GM10266 (cell line): ENCODE data around the gene UBE2J1.

Source experiments
- DNase-seq: peaks from one replicate; pipeline ENCODE4 v3.0.0; 2012; ENCODE audit errors: extremely low spot score
- TF ChIP-seq, protein P1 (sequence below): IDR thresholded peaks from 2 replicates; pipeline ENCODE4 v1.5.1; 2012; ENCODE audit warnings: mild to moderate bottlenecking, low read depth; ENCODE audit not compliant: control insufficient read depth, insufficient read depth; ENCODE audit errors: missing control alignments

UBE2J1 gene

DNA sequence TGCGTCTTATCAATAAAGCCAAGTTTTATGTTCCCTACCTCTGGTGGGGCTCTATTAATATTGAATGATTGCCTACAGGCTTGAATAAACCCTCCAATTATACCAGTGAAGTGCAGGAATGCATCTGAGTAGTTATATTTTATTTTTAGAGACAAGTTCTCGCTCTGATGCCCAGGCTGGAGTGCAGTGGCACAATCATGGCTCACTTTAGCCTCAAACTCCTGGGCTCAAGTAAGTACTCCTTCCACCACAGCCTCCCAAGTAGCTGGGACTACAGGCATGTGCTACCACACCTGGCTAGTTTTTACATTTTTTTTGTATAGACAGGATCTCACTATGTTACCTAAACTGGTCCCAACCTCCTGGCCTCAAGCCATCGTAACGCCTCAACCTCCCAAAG, 26.1 kb upstream of the UBE2J1 start:
- no peak for DNase-seq
- TF ChIP-seq, protein P1, sequence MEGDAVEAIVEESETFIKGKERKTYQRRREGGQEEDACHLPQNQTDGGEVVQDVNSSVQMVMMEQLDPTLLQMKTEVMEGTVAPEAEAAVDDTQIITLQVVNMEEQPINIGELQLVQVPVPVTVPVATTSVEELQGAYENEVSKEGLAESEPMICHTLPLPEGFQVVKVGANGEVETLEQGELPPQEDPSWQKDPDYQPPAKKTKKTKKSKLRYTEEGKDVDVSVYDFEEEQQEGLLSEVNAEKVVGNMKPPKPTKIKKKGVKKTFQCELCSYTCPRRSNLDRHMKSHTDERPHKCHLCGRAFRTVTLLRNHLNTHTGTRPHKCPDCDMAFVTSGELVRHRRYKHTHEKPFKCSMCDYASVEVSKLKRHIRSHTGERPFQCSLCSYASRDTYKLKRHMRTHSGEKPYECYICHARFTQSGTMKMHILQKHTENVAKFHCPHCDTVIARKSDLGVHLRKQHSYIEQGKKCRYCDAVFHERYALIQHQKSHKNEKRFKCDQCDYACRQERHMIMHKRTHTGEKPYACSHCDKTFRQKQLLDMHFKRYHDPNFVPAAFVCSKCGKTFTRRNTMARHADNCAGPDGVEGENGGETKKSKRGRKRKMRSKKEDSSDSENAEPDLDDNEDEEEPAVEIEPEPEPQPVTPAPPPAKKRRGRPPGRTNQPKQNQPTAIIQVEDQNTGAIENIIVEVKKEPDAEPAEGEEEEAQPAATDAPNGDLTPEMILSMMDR: no peak

DNA sequence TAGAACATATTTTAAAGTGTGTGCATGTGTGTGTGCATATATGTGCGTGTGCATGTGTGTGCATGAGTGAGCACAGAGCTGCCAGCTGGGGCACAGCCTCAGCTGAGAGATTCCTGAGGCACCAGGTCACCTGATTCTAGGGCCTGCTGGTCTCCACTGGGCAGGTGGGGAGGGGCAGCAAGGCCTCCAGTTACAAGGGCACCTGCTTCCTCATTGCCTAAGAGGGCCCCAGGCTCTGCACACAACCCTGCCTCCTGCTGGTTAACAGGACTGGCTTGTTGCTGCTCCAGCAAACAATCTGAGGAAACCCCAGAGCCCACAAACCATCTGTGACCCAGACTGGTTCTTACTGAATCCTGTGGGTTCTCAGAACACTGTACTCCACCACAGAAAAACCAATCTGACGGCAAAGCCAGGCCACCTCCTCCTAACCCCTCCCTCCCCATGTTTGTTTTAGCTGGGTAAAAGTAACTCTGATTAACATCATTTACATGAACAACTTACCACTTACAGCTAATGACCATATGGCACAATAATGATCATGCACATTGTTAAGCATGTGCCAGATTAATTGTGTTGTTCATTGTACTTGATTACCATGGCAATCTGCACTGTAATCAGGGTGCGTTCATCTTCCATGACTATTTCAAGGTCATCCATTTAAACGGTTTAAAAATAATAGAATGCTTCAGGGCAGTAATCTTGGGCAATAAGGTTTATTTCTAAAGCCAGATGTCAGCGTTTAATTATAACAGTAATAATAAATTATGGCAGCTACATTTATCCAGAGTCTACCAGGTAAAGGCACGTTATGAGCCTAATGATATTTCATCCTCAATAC, 23.1 kb upstream of the UBE2J1 start:
- peak; percentile 38 for DNase-seq
- TF ChIP-seq, protein P1: peak; percentile 58

DNA sequence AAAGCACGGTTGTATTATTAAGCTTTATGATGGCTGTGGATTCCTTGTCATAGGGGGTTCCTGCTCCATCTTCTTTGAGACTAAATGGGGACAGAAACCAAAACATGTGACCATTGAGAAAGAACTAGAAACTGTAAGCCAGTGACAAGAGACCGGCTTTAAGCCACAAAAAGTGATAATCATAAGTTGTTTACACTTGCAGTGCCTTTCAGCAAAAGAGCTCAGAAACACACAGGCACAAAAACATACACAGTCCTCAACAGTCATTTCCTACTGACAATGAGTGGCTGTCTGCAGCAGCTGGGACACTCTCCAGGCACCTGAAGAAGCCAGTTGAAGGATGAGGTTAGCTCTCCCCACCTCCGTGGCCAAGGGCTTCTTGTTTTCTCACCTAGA, 20.0 kb upstream of the UBE2J1 start:
- TF ChIP-seq, protein P1: no peak
- no peak for DNase-seq

DNA sequence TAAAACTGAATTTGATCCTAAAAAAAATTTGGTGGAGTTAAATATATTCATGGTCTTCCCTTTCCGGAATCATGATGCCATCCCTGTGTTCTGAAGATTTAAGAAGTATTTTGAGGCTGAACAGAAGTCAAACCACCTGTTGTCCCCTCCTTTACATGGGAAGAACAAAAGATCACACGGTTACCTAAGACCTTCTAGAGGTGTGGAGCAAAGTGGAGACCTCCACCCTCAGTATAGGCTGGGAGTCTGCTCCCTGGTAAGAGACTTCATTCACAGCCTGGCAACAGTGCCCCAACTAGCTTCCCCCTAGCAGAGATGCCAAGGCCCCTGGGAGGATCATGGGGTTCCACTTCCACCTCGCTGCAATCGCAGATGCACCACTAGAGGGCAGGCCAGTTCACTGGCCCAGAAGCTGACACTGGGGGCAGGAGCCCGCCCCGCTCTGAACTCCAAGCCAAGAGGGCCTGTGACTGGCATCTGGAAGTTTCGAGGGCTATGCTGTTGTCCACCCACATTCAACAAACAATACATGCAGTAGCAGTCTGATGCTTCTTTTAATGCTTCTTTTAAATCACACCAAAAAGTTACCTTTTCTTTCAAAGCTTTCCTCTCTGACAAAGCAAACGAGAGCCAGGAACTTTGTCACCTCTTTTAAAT, 19.5 kb upstream of the UBE2J1 start:
- TF ChIP-seq, protein P1: peak; percentile 93
- peak; percentile 66 for DNase-seq

DNA sequence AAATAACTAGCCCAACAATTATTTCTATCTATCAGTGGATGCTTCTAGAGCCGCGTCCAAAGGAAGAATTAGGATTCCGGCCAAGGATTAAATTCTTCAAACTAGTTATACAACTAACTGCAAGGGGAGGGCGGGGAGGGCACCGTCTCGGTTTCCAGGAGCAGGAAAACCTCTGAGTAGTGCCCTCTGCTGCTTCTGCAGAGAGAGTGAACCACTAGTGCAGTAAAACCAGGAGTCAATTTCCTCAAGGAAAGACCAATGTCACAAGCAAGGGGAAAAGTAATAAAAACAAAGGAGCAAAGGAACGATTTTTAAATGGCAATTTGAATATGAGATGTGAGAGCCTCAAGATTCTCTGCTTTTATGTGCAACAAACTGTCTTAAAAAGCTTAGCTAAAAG, 16.5 kb upstream of the UBE2J1 start:
- DNase-seq: no peak

DNA sequence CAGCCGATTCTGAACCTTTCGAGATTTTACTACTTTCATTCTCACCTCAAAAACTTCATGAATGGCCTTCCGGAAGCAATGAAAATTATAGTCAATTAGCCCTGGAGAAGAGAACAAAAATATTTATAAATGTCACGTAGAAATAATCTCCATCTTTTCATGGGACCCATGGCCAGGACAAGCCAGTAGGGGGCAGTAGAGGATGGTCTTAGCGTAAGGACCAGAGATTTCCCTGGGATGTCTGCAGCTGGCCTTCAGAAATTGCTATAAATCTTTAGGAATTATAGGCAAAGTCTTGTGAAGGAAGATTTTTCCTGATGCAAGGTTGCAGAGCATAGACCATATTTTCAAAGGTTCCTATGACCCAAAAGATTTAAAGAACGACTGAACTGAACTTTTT, 15.6 kb upstream of the UBE2J1 start:
- DNase-seq: no peak
- TF ChIP-seq, protein P1: peak; percentile 78

More for the DNA sequence above, 16.5 kb upstream of the UBE2J1 start:
- TF ChIP-seq, protein P1: peak; percentile 47

DNA sequence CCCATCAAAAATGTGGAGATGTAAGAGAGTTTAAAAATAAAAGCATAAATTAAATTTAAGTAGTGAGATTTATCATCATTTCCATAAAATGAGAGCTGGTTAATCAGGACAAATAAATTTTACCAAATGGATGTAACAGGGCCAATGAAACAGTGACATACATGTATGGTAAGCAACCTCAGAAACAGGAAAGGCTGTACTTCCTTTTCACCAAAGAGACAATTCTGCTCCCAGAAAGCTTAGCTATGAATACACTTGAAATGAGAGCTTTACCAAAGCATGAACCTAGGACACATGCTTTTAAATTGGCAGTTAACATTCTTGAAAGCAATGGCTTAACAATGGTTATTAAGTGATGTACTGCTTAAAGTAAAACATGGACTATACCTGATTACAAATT, 12.1 kb upstream of the UBE2J1 start:
- no peak for DNase-seq
- TF ChIP-seq, protein P1: no peak
